ENCODE measurements around the gene MINDY4B. TPM values are rescaled to one million over a fixed set of nuclear protein-coding genes. Genes with fewer than 3 reads are reported as not detected.

The MINDY4B gene
- total and polyA plus RNA-seq, 2 of the 8 experiments (the other 6 are each of a cell fraction or from before 2014, with no cell fraction given) = not detected

DNA sequence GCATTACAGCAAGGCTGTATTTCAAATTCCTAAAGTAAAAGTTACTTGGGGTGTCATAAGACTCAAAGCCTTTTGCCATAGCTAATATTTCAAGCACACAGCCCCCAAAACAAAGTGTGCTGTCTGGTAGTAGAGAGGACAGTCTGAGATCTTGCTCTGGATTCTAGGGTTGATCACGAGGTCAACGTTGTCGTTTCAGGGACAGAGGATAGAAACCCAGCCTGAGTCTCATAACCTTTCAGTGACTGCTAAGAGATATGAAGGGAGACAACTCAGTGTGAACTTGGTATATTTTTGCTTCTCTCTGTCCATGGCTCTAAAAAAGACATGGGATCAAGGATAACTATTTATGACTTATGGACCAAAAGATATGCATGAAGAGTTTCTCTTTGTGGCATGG, 25.6 kb upstream of the MINDY4B start (continued):
- TF ChIP-seq, protein P1, sequence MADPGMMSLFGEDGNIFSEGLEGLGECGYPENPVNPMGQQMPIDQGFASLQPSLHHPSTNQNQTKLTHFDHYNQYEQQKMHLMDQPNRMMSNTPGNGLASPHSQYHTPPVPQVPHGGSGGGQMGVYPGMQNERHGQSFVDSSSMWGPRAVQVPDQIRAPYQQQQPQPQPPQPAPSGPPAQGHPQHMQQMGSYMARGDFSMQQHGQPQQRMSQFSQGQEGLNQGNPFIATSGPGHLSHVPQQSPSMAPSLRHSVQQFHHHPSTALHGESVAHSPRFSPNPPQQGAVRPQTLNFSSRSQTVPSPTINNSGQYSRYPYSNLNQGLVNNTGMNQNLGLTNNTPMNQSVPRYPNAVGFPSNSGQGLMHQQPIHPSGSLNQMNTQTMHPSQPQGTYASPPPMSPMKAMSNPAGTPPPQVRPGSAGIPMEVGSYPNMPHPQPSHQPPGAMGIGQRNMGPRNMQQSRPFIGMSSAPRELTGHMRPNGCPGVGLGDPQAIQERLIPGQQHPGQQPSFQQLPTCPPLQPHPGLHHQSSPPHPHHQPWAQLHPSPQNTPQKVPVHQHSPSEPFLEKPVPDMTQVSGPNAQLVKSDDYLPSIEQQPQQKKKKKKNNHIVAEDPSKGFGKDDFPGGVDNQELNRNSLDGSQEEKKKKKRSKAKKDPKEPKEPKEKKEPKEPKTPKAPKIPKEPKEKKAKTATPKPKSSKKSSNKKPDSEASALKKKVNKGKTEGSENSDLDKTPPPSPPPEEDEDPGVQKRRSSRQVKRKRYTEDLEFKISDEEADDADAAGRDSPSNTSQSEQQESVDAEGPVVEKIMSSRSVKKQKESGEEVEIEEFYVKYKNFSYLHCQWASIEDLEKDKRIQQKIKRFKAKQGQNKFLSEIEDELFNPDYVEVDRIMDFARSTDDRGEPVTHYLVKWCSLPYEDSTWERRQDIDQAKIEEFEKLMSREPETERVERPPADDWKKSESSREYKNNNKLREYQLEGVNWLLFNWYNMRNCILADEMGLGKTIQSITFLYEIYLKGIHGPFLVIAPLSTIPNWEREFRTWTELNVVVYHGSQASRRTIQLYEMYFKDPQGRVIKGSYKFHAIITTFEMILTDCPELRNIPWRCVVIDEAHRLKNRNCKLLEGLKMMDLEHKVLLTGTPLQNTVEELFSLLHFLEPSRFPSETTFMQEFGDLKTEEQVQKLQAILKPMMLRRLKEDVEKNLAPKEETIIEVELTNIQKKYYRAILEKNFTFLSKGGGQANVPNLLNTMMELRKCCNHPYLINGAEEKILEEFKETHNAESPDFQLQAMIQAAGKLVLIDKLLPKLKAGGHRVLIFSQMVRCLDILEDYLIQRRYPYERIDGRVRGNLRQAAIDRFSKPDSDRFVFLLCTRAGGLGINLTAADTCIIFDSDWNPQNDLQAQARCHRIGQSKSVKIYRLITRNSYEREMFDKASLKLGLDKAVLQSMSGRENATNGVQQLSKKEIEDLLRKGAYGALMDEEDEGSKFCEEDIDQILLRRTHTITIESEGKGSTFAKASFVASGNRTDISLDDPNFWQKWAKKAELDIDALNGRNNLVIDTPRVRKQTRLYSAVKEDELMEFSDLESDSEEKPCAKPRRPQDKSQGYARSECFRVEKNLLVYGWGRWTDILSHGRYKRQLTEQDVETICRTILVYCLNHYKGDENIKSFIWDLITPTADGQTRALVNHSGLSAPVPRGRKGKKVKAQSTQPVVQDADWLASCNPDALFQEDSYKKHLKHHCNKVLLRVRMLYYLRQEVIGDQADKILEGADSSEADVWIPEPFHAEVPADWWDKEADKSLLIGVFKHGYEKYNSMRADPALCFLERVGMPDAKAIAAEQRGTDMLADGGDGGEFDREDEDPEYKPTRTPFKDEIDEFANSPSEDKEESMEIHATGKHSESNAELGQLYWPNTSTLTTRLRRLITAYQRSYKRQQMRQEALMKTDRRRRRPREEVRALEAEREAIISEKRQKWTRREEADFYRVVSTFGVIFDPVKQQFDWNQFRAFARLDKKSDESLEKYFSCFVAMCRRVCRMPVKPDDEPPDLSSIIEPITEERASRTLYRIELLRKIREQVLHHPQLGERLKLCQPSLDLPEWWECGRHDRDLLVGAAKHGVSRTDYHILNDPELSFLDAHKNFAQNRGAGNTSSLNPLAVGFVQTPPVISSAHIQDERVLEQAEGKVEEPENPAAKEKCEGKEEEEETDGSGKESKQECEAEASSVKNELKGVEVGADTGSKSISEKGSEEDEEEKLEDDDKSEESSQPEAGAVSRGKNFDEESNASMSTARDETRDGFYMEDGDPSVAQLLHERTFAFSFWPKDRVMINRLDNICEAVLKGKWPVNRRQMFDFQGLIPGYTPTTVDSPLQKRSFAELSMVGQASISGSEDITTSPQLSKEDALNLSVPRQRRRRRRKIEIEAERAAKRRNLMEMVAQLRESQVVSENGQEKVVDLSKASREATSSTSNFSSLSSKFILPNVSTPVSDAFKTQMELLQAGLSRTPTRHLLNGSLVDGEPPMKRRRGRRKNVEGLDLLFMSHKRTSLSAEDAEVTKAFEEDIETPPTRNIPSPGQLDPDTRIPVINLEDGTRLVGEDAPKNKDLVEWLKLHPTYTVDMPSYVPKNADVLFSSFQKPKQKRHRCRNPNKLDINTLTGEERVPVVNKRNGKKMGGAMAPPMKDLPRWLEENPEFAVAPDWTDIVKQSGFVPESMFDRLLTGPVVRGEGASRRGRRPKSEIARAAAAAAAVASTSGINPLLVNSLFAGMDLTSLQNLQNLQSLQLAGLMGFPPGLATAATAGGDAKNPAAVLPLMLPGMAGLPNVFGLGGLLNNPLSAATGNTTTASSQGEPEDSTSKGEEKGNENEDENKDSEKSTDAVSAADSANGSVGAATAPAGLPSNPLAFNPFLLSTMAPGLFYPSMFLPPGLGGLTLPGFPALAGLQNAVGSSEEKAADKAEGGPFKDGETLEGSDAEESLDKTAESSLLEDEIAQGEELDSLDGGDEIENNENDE (IDR thresholded peaks at IDR 0.05; ENCODE audit: insufficient replicate concordance, low read length) = no peak
- TF ChIP-seq JUND (IDR thresholded peaks at IDR 0.05; ENCODE audit: low read length) (no peak), KDM1A (IDR thresholded peaks at IDR 0.05; ENCODE audit: borderline replicate concordance, low read length) (no peak), CHD1 (IDR thresholded peaks at IDR 0.05; ENCODE audit: low read depth, low read length) (no peak), RBBP5 (IDR thresholded peaks at IDR 0.05; ENCODE audit: borderline replicate concordance, low read depth, low read length) (no peak), POLR2AphosphoS5 (IDR thresholded peaks at IDR 0.05; ENCODE audit: low read depth, low read length) (no peak), BRCA1 (IDR thresholded peaks at IDR 0.05; ENCODE audit: low read depth, low read length) (no peak)
- TF ChIP-seq, protein P2, sequence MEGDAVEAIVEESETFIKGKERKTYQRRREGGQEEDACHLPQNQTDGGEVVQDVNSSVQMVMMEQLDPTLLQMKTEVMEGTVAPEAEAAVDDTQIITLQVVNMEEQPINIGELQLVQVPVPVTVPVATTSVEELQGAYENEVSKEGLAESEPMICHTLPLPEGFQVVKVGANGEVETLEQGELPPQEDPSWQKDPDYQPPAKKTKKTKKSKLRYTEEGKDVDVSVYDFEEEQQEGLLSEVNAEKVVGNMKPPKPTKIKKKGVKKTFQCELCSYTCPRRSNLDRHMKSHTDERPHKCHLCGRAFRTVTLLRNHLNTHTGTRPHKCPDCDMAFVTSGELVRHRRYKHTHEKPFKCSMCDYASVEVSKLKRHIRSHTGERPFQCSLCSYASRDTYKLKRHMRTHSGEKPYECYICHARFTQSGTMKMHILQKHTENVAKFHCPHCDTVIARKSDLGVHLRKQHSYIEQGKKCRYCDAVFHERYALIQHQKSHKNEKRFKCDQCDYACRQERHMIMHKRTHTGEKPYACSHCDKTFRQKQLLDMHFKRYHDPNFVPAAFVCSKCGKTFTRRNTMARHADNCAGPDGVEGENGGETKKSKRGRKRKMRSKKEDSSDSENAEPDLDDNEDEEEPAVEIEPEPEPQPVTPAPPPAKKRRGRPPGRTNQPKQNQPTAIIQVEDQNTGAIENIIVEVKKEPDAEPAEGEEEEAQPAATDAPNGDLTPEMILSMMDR (IDR thresholded peaks at IDR 0.05; ENCODE audit: control extremely low read depth in 1 of 3, insufficient read depth in 1 of 3, low read depth in 1 of 3, low read length in 3 of 3) = no peak

Data from H1 (cell line).